HG03521 (cell line): ENCODE measurements around the gene VSTM2A.

Experiments
- ATAC-seq: cut with Tn5 transposase; IDR thresholded peaks from one replicate; pipeline ENCODE4 v1.9.1; 2021; ENCODE audit warnings: mild to moderate bottlenecking, moderate library complexity; ENCODE audit not compliant: unreplicated experiment

The VSTM2A gene

DNA sequence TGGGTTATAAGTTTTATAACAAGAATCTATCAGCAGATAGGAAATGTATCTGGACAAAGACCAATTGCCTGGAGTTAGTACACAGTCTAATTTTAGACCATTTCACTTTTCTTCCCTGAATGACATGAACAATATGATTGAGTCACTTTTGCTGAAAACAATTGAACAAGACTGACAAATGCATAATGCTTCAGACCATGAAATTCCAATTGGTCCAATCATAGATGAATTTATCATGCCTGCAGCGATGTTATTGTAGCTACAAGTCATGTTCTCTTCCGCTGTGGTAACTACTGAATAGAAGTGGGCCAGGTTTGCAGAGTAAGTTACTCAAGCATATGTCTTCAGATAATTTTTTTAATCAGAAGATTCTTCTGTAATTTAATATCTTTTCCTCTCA is 73.4 kb downstream of the VSTM2A start:
- ATAC-seq, result no peak
